Loucy (cell line): Measurements from ENCODE around the gene HACL1.

ENCODE experiments used
- EZH2phosphoT487 ChIP-seq: fragments of 200-600 bp; IDR thresholded peaks from 2 replicates; pipeline ENCODE4 v1.6.1; 2018; ENCODE audit warnings: antibody characterized with exemption, mild to moderate bottlenecking, moderate library complexity, borderline replicate concordance
- TF ChIP-seq, protein P1 (sequence below): fragments of 200-600 bp; sonication (generic); conservative IDR thresholded peaks from 2 replicates; pipeline ENCODE4 v1.5.1; 2014; ENCODE audit warnings: mild to moderate bottlenecking, antibody characterized with exemption, low read length

DNA sequence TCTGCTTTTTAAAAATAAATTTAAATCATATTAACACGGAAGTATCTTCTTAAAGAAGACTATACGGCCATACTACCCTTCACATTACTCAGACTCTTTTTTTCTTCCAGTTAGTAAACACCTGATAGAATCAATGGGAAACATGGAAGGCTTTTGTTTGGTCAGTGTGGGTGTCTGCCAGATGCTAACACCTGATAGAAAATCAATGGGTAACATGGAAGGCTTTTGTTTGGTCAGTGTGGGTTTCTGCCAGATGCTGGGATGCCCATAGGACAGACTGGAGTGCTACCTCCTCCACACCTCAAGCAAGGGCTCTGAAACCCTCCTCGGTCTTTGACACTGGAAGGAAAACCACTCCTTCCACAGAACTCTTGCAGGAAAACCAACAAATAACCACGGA is 29.2 kb downstream of the HACL1 start:
- TF ChIP-seq, protein P1, sequence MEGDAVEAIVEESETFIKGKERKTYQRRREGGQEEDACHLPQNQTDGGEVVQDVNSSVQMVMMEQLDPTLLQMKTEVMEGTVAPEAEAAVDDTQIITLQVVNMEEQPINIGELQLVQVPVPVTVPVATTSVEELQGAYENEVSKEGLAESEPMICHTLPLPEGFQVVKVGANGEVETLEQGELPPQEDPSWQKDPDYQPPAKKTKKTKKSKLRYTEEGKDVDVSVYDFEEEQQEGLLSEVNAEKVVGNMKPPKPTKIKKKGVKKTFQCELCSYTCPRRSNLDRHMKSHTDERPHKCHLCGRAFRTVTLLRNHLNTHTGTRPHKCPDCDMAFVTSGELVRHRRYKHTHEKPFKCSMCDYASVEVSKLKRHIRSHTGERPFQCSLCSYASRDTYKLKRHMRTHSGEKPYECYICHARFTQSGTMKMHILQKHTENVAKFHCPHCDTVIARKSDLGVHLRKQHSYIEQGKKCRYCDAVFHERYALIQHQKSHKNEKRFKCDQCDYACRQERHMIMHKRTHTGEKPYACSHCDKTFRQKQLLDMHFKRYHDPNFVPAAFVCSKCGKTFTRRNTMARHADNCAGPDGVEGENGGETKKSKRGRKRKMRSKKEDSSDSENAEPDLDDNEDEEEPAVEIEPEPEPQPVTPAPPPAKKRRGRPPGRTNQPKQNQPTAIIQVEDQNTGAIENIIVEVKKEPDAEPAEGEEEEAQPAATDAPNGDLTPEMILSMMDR = no peak
- TF ChIP-seq EZH2phosphoT487 = no peak
